SW 1271 (cell line): ENCODE measurements around the gene GJA1.
"Not testable (repeated sequence)": the region's sequence is repeated elsewhere in the genome, so short reads cannot be mapped to it uniquely, and the experiment has no call there.

Source experiments
- DNase-seq, 2 experiments: peaks; one replicate each; lab custom pipeline; 2025; lab: John Stamatoyannopoulos, UW

The GJA1 gene

GRCh38 chr6:121436960-121437850 lies 1.8 kb downstream of the GJA1 start:
- no peak for DNase-seq

DNA sequence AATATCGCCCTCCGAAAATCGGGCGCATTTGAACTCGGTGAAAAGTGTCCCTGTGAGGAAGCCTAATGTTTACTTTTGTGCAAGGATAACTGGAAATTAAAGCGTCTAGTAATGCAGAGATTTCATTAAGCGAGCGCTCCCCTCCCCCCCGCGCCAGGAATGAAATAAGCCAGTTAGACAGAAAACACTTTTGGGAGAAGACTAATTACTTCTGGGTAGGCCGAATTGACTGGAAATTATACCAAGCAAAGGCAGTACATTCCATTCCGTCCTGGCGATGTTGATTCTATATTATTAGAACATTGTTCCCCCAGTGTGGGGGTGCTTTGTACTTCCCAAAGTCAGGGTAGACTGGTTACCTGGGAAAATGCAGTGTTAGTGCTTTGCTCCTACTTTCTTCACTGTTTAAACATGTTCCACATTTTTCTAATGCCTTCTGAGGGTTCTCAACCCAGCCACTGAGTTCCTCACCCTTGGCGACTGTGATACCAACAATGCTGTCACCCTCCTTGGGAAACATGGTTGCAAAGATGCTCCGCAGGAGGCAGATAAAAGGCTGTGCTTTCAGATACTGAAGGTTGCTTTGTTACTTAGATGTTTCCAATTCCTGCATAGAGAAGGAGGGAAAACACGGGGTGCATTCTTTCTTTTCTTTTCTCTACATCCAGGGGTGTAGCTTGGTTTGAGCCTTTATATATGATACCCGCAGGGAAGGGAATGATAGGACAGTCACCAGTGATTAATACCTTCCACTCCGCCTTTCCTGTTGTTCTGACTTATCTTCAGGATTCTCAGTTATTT lies 2.6 kb downstream of the GJA1 start:
- no peak for DNase-seq

- DNase-seq = no peak
These were observed 3.4 kb downstream of the GJA1 start for GRCh38 chr6:121438869-121439268.

- DNase-seq = no peak
These were observed 4.0 kb downstream of the GJA1 start for GRCh38 chr6:121439475-121439874.

GRCh38 chr6:121439926-121440325 lies 4.5 kb downstream of the GJA1 start:
- DNase-seq = no peak

GRCh38 chr6:121441477-121441876 lies 6.0 kb downstream of the GJA1 start:
- no peak for DNase-seq

- DNase-seq = no peak
These were observed 7.1 kb downstream of the GJA1 start for GRCh38 chr6:121442576-121442975.

GRCh38 chr6:121443971-121444541 lies 8.6 kb downstream of the GJA1 start:
- no peak for DNase-seq

DNA sequence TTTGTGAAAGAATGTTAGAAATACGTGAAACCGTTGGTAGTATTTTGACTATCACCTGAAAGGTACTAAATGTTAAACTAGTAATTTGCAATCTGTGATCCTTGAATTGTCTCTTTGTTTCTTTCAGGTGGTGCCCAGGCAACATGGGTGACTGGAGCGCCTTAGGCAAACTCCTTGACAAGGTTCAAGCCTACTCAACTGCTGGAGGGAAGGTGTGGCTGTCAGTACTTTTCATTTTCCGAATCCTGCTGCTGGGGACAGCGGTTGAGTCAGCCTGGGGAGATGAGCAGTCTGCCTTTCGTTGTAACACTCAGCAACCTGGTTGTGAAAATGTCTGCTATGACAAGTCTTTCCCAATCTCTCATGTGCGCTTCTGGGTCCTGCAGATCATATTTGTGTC lies 11.3 kb downstream of the GJA1 start:
- not testable (repeated sequence) for DNase-seq

GRCh38 chr6:121447746-121448145 lies 12.3 kb downstream of the GJA1 start:
- not testable (repeated sequence) for DNase-seq

GRCh38 chr6:121448528-121448927 lies 13.1 kb downstream of the GJA1 start:
- DNase-seq = not testable (repeated sequence)

GRCh38 chr6:121449331-121449730 lies 13.9 kb downstream of the GJA1 start:
- DNase-seq = no peak

DNA sequence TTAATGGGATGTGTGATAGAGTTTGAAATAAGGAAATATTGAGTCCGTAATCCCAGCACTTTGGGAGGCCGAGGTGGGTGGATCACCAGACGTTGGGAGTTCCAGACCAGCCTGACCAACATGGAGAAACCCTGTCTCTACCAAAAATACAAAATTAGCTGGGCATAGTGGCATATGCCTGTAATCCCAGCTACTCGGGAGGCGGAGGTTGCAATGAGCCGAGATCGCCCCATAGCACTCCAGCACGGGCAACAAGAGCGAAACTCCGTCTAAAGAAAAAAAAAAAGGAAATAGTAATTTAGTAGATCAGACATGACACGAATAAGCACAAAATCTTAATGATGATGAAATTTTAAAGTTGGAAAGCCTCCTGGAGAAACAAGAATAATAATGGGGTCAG lies 14.8 kb downstream of the GJA1 start:
- DNase-seq = no peak

DNA sequence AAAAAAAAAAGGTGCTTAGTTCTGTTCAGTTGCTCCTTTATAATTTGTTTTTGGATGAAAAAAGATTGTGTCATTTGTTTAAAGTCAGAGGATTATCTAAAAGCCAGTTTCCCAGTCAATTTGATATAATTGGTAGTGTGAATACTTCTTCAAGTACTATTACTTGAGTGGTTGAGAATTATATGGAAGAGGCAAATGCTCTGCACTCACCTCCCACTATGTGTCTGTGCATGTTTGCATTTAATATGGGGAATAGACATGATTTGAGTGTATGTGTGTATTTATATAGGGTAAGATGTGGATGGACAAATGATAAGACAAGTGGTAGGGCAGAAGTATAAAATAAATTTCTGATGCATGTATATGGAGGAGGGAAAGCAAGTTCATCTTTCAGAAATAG lies 15.8 kb downstream of the GJA1 start:
- DNase-seq = no peak

- DNase-seq = no peak
These were observed 17.7 kb downstream of the GJA1 start for GRCh38 chr6:121453191-121453590.

GRCh38 chr6:121460170-121460569 lies 24.7 kb downstream of the GJA1 start:
- DNase-seq = no peak

DNA sequence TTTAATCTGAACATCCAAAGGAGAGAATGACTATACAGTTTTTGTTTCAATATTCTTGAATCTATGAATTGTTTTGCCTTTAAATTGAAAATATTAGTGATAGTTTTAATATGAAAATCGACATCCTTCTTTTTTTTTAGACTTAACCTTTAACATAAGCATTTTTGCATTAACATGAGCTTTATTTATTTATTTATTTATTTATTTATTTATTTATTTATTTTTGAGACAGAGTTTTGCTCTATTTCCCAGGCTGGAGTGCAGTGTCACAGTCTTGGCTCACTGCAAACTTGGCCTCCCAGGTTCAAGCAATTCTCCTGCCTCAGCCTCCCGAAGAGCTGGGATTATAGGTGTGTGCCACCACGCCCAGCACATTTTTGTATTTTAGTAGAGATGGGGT lies 27.6 kb downstream of the GJA1 start:
- DNase-seq = no peak

- no peak for DNase-seq
These were observed 29.7 kb downstream of the GJA1 start for GRCh38 chr6:121465101-121465500.

DNA sequence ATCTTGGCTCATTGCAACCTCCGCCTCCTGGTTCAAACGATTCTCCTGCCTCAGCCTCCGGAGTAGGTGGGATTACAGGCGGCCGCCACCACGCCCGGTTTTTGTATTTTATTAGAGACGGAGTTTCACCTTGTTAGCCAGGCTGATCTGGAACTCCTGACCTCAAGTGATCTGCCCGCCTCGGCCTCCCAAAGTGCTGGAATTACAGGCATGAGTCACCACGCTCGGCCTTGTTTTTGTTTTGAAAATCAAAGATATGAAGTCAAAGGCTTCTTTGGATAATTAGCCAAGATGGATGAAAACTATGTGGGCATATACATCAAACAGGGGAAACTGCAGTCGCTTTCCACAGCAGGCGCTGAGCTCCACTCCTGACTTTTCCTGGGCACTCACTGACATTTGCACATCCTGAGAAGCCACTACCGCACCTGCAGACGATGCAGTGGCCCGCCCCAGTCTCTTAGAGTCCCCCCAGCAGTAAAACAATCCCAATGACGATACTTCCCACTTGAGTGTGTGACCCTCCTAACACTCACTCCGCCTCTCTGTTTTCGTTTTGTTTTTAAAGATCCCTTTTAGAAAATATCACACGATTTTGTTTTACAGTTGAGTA lies 44.1 kb downstream of the GJA1 start:
- DNase-seq = no peak

GRCh38 chr6:121480099-121480713 lies 44.8 kb downstream of the GJA1 start:
- DNase-seq = no peak

DNA sequence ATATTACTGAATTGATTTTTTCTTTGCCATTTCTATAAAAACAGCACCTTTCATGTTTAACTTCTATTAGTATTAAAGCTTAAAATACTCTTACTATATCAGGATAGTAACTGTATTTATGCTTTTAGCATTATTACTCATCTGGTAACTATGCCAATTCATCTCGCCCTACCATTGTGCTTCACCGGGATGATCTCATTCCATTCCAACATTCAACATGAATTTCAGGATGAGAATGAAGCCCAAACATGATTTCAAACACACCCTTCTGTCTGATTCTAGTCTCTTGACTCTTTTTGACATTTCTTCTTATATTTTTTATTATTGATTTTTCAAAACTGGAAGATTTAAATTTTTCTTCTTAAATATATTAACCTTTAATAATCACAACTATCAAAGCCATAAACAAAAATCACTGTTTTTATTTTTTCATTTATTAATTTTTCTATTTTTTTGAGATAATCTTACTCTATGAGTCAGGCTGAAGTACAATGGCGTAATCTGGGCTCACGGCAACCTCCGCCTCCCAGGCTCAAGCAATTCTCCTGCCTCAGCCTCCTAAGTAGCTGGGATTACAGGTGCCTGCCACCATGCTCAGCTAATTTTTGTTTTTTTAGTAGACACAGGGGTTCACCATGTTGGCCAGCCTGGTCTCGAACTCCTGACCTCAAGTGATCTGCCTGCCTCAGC lies 46.7 kb downstream of the GJA1 start:
- DNase-seq = no peak
